IPS-15b (cell line): Measurements from ENCODE around the gene RTN4R.
"Not testable (repeated sequence)": the region's sequence is repeated elsewhere in the genome, so short reads cannot be mapped to it uniquely, and the experiment has no call there.

ENCODE experiments used
- H3K27me3 ChIP-seq: one replicate; pipeline ENCODE4 v1.6.1; 2013; ENCODE audit warnings: low read length; ENCODE audit not compliant: control insufficient read depth, insufficient read depth
- H3K36me3 ChIP-seq: one replicate; pipeline ENCODE4 v1.6.1; 2013; ENCODE audit warnings: low read length; ENCODE audit not compliant: control insufficient read depth, insufficient read depth
- H3K4me1 ChIP-seq: one replicate; pipeline ENCODE4 v1.6.1; 2013; ENCODE audit warnings: mild to moderate bottlenecking, low read length; ENCODE audit not compliant: control insufficient read depth, insufficient read depth
- H3K4me3 ChIP-seq: one replicate; pipeline ENCODE4 v1.5.1; 2013; ENCODE audit warnings: low read depth, low read length
- H3K9ac ChIP-seq: one replicate; pipeline ENCODE4 v1.6.1; 2013; ENCODE audit warnings: low read depth, mild to moderate bottlenecking, low read length
- H3K9me3 ChIP-seq: one replicate; pipeline ENCODE4 v1.6.1; 2013; ENCODE audit warnings: mild to moderate bottlenecking, low read length; ENCODE audit not compliant: control insufficient read depth, insufficient read depth

Gene RTN4R

DNA sequence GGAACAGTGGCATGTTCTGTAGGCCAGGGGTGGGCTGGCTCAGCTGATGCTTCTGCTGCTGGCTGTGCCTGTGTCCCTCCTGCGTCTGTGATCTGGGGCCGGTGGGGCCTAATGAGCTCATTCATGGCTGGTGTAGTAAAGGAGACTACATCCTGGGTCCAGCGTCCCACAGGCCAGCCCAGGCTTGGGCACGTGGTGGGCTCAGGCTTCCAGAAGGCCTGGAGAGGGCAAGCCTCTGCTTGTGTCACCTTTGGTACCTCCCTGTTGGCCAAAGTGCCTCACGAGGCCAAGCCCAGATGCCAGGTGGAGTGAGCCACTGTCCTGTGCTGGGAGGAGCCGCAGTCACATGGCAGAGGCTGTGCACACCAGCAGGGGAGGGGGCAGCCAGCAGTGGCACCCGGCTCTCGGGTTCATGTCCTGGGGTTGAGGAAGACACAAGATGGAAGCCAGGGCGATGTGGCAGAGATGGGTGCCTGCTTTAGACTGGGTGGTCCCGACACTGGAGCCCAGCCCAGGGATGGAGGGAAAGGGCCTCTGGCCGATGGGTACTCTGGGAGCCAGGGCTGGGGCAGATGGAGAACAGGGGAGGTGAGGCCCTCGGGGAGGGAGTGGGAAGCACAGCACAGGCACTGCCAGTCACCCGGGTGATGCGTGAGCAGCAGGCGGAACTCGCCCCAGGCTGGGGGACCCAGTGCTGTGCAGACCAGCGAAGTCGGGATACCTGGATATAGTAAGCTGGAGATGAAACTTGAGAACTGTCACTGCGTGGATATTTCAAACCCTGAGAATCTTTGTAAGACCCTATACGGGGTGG is 43.3 kb upstream of the RTN4R start:
- H3K9ac ChIP-seq, H3K4me1 ChIP-seq, H3K4me3 ChIP-seq, H3K36me3 ChIP-seq, H3K27me3 ChIP-seq, H3K9me3 ChIP-seq: not testable (repeated sequence)

DNA sequence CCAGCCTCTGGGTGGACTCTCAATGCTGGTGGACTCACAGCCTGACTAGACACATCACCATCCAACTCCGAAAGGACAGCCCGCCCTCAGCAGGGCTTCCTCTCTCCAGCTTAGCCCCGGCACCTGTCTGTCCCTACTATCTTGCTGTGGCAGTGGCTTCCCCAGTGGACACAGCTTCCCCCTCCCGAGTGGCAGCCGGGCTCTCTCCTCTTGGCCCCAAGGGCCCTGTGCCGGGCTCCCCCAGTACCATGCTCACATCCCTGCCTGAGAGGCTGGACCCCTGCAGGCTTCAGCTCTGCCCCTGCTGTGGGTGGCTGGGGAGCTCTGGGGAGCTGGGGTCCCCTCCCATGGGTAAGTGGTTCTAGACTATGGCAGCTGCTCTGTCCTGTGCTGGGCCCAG is 42.7 kb upstream of the RTN4R start:
- not testable (repeated sequence) for H3K9me3 ChIP-seq, H3K9ac ChIP-seq, H3K27me3 ChIP-seq, H3K4me3 ChIP-seq, H3K36me3 ChIP-seq, H3K4me1 ChIP-seq

DNA sequence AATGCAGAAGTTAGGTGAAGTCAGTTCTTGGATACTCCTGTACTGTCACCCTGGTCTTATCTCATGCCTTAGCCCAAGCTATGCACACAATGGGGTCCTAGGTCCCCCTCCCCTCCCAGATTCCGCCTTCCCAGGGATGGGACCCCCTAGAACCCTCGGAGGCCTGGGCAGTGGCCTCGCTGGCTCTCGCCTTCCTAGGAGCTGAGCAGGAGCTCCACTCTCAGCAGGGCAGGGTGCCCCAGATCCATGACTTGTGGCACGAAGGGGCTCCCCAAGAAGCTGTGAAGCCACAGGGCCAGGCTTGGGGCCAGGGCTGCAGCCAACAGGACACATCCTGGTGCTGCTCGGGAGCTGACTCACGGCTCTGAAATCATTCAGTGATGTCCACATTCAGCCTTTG is 42.1 kb upstream of the RTN4R start:
- not testable (repeated sequence) for H3K9ac ChIP-seq, H3K9me3 ChIP-seq, H3K4me3 ChIP-seq, H3K4me1 ChIP-seq, H3K36me3 ChIP-seq, H3K27me3 ChIP-seq

DNA sequence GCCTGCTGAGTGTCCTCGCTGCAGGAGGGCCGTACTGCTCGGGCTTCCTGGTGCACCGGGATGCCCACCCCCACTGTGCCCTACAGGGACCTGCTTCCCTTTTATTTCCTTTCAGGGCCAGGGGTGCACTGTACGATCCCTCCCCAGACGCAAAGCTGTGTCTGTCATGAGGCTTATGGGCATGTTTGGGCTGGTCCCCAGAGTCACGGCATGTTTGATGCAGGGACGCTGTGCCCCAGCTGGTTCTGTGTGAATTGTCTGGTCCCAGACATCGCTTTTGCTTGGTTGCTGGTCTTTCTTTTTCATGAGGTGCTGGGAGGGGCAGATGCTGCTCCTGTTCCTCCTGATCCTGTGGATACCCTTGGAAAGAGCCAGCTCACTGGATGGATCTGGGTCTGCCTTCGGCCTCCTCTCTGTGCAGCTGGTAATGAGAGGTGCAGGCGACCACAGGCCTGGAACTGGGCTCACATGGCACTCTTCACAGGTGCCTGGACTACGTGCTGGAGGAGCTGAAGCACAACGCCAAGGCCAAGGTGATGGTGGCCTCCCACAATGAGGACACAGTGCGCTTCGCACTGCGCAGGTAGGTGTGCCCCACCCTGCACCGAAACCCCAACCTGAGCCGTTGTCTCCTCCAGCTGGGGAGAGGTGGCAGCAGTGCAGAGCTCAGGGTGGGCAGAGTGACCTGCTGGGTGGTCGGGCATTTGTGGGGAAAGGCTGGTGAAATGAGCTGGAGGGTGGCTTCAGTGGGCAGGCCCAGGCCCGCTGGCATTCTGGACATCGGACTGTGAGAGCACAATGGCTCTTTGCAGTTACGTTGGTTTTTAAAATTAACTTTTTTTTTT is 40.9 kb upstream of the RTN4R start:
- H3K4me3 ChIP-seq, H3K27me3 ChIP-seq, H3K9ac ChIP-seq, H3K9me3 ChIP-seq, H3K36me3 ChIP-seq, H3K4me1 ChIP-seq: not testable (repeated sequence)

DNA sequence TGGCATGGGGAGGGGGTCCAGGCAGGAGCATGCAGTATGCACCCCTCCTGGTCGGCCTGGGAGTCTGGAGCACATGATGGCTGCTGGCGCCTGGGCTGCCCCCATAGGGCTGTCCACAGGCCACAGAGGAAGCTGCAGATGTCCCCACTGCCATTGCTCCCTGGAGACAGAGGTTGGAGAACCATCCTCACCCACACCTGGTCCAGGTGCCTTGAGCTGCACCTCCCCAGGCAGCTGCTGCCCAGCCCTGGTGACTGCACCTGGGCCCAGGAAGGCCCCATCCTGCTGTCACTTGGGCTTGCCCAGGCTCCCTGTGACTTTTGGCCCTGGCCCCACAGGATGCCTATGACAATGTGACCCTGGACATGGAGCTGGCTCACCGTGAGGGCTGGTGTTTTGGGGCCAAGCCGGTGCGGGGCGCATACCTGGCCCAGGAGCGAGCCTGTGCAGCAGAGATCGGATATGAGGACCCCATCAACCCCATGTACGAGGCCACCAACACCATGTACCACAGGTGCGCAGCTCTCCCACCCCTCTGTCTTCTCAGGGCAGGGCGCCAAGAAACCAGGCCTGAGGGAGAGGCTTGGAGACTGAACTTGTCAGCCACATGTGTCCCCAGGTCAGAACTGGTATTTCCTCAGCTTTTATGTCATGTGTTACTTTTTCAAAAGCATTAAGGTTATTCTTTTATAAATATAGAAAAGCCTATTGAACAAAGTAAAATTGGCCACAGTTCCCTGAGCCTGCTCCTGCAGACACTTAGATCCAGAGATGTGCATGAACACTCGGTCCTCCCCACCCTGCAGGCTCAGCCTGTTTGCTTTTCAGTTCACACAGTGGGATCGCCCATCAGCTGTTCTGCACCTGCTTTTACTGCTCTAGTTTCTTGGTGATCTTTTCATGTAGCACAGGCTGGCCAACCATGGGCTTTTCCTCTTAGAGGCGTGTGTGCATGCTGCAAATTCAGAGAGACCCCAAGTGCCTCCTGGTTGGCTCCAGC is 39.6 kb upstream of the RTN4R start:
- H3K9me3 ChIP-seq, H3K27me3 ChIP-seq, H3K4me3 ChIP-seq, H3K9ac ChIP-seq, H3K36me3 ChIP-seq, H3K4me1 ChIP-seq: not testable (repeated sequence)

DNA sequence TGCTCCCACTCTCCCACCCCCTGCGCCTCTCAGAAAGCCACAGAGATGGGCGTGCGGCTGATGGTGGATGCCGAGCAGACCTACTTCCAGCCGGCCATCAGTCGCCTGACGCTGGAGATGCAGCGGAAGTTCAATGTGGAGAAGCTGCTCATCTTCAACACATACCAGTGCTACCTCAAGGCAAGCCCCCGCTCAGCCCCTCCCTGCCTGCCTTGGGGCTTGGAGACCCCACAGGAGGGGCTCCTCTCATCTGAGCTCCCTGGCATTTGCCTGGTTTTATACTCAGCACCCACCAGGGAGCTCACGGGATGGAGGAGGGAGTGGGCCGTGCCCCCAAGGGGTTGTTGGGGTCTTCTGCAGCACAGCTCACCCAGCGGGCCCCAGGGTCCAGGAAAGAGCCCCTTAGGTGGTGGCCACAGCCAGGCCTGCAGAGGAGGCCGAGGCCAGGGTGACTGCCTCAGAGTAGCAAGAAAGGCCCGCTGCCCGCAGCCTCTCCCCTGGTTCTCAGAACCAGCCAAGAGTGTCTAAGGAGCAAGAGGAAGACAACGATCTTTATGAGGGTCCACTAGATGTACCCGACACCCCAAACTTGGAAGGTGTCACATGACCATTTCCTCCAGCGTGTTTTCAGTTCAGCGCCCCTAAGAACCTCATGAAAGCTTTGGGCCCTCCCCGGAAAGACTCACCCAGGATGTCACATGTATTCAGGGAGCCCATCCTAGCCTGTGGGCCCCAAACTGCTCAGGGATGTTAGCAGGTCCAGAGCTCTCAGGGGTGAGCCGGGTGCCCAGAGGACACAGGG is 38.7 kb upstream of the RTN4R start:
- not testable (repeated sequence) for H3K36me3 ChIP-seq, H3K4me3 ChIP-seq, H3K9me3 ChIP-seq, H3K27me3 ChIP-seq, H3K4me1 ChIP-seq, H3K9ac ChIP-seq

DNA sequence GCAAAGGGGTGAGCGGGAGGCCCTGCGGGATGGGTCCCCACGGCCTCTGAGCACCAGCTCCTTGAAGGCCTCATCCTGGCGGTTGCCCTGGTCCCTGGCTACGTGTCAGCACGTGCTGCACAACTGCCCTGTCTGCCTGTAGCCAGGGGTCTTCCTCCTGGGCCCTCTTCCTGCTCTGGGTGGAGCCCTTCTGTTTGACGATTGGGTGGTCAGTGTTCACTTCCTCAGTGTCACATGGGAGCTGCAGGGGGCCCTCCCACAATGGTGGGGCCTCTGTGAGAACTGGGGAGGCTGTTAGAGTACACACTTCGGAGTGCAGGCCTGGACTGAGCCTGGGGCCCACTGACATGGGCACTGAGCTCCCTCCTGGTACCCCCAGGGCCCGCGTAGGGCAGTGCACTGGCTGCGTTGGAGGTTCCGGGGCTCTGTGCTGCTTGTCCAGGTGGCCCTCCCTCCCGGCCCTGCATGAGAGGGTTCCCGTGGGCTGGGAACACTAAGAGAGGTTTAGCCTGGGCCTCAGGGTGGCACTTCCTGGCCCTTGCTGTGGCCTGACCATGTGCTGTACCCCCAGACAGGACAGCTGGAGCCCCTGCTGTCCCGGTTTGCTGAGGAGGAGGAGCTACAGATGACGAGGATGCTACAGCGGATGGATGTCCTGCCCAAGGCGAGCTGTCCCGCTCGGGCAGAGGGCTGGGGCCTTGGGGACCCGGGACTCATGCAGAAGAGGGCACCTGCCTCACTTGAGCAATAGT is 38.0 kb upstream of the RTN4R start:
- Histone ChIP-seq H3K9me3 (no peaks in the 10 kb centered on the region), H3K9ac (no peak overlapping the region), H3K4me3 (no peak overlapping the region), H3K36me3 (no peaks in the 10 kb centered on the region), H3K27me3 (peaks cover 9% of the 10 kb centered on the region), H3K4me1 (no peaks in the 10 kb centered on the region)

DNA sequence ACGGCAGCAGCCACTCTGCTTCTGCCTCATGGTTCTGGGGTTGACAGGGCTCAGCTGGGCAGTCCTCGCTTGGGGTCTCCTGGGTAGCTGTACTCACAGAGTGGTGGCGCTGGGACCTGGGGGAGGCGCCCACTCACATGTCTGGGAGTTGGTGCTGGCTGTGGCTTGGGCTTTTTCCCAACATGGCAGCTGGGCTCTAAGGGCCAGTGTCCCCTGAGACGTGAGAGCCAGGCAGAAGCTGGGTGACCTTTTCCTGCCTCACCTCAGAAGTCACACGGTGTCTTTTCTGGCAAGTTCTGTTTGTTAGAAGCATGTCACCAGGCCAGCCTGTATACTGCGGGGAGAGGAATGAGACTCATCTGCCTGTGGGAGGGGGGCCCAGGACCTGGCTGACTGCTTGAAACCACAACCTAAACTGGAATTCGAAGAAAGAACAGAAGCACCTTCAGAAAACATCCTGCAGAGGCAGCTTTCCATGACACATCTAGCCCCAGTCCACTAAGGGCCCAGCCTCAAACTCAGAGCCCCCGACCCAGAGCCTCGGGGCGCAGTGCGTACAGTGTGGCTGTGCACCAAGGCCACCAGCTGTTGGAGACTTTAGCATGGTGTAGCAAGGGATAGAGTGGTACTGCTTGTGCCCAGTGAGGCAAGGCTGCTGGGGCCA is 37.2 kb upstream of the RTN4R start:
- not testable (repeated sequence) for H3K4me1 ChIP-seq, H3K9ac ChIP-seq, H3K9me3 ChIP-seq, H3K4me3 ChIP-seq, H3K36me3 ChIP-seq
- peaks cover 14% of the 10 kb centered on the region for H3K27me3 ChIP-seq

DNA sequence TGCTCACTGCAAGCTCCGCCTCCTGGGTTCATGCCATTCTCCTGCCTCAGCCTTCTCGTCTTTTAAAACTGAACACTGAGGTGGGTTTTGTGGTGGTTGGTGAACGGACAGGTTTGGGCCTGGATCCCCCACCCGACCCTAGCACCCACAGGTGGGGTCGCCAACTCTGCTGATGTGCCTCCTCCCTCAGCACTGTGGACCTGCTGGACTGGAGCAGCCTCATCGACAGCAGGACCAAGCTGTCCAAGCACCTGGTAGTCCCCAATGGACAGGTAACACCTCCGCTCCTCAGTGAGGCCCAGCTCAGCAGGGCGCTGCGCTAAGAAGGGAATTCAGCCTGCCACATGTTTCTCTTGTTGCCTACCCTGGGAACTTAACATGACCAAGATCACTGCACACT is 36.5 kb upstream of the RTN4R start:
- Histone ChIP-seq H3K36me3 (no peaks in the 10 kb centered on the region), H3K9ac (no peak overlapping the region), H3K4me1 (no peaks in the 10 kb centered on the region), H3K4me3 (no peak overlapping the region), H3K9me3 (no peaks in the 10 kb centered on the region), H3K27me3 (peaks cover 19% of the 10 kb centered on the region)

DNA sequence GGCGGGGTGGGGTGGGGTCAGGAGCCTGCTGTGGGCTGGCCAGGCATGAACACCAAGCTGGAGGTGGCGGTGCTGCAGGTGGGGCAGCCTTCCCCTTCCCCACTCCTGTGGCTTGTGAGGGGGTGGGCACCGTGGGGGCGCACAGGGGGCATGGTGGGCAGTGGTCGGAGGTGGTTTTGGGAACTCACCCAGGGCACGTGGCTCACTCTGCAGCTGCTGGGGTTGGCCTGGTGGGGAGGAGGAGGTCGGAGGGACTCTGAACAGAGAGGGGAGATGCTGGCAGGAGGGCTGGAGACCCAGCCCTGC is 35.1 kb upstream of the RTN4R start:
- peaks cover 24% of the 10 kb centered on the region for H3K27me3 ChIP-seq
- not testable (repeated sequence) for H3K4me1 ChIP-seq, H3K9me3 ChIP-seq, H3K36me3 ChIP-seq, H3K9ac ChIP-seq, H3K4me3 ChIP-seq
